Heart right ventricle (tissue), 16 donors: Measurements from ENCODE around the gene EMC10. TPM values are rescaled to one million over a fixed set of nuclear protein-coding genes. Genes with fewer than 3 reads are reported as not detected.

Experiments
- ATAC-seq, 8 donors: fragments of 200-7000 bp; cut with Tn5 transposase; one replicate each; pipeline ENCODE4 v1.9.1; 2020; ENCODE audit warnings: mild to moderate bottlenecking in 8 of 8, moderate library complexity in 8 of 8, moderate number of reproducible peaks in 1 of 8
- DNase-seq, 2 donors: peaks; one replicate each; pipeline ENCODE4 v3.0.0-alpha.2; 2020
- H3K27ac ChIP-seq, 10 donors: fragments of 200-600 bp; sonication (generic) in 2 of 10; one replicate each; pipeline versions ENCODE4 v1.5.0 to v1.8.0; 2020 to 2022; ENCODE audit warnings: mild to moderate bottlenecking in 3 of 10
- H3K27me3 ChIP-seq, 7 donors: fragments of 200-600 bp; one replicate each; pipeline ENCODE4 v1.8.0; 2021 to 2022; ENCODE audit warnings: mild to moderate bottlenecking in 2 of 7
- H3K36me3 ChIP-seq, 9 donors: fragments of 200-600 bp; sonication (generic) in 1 of 9; one replicate each; pipeline versions ENCODE4 v1.5.0 to v1.8.0; 2020 to 2022; ENCODE audit warnings: mild to moderate bottlenecking in 2 of 9
- H3K4me1 ChIP-seq, 9 donors: fragments of 200-600 bp; sonication (generic) in 1 of 9; one replicate each; pipeline versions ENCODE4 v1.5.0 to v1.8.0; 2020 to 2022; ENCODE audit warnings: mild to moderate bottlenecking in 4 of 9
- H3K4me3 ChIP-seq, 10 donors: fragments of 200-600 bp; sonication (generic) in 2 of 10; one replicate each; pipeline versions ENCODE4 v1.5.0 to v1.8.0; 2020 to 2022; ENCODE audit warnings: mild to moderate bottlenecking in 7 of 10, moderate library complexity in 2 of 10
- H3K9me3 ChIP-seq, 11 donors: fragments of 200-600 bp in 10 of 11; sonication (generic) in 2 of 11; one replicate each; pipeline versions ENCODE4 v1.5.0 to v1.8.0; 2013 to 2022; ENCODE audit warnings: mild to moderate bottlenecking in 2 of 11, control low read depth in 1 of 11, moderate library complexity in 1 of 11
- WGBS, 2 donors: extraction: QIAGEN DNeasy Blood & Tissue Kit; methylation state at CpG; one replicate each; pipeline ENCODE4 v1.1.7; 2013; ENCODE audit warnings: inconsistent platforms in 1 of 2; 5-methylcytosine and 5-hydroxymethylcytosine counted together
- intact Hi-C, 10 donors: fragments of 100-400 bp; cut with DNase I; formaldehyde crosslinking; loops; one replicate each; pipeline versions ENCODE4 v1.11.1 to v1.14.2; 2022
- polyA plus RNA-seq, 2 donors: library from polyadenylated mRNA; stranded (reverse); fragments of 200-250 nt; gene quantifications; one replicate each; pipeline ENCODE4 v1.2.3, GENCODE V29; 2013
- total RNA-seq, 10 donors: library from RNA; stranded (reverse); fragmentation: NEBNext Ultra II Directional in 3 of 10; extraction: Animal tissue kit (Norgen Biotek cat#: 25700) in 3 of 10; gene quantifications; one replicate each; pipeline versions ENCODE4 v1.2.1 to v1.2.4, GENCODE V29; 2021 to 2023
- TF ChIP-seq, protein P1 (sequence below), 9 donors: fragments of 200-600 bp; sonication (generic) in 2 of 9; IDR thresholded peaks; one replicate each; pipeline versions ENCODE4 v1.5.0 to v1.8.0; 2021 to 2022; ENCODE audit warnings: antibody characterized with exemption in 9 of 9, mild to moderate bottlenecking in 5 of 9, moderate library complexity in 1 of 9
- donor health status: Arrhythmogenic right ventricular cardiomyopathy.
- donor health status: ischemic (EF 13 %, LVEDD 7.1; RV severe dilation, severe dysfunction).
- donor health status: healthy with polysubstance abuse.
- donor health status: DM: no; HTN: yes; CAD: no.
- donor health status: DM: no; HTN: no; CAD: no.
- donor health status: ischemic (EF 25% LVEDD 6.9; RV normal size, moderate dysfunction).
- donor health status: ischemic (EF 25% LVEDD 5.7; RV mildly dilated, moderate dysfunction).
- donor health status: healthy.
- donor health status: DM: yes; HTN: yes; CAD: no.
- donor health status: Ischemic cardiomyopathy.
- donor health status: ischemic (EF 35%, LVEDD 5.7; RV mildly dilated, moderate dysfunction).
- donor health status: nonischemic (EF 11% LVEDD 7.7; RV severe dilation, severe dysfunction).
- donor health status: DM: yes; HTN: yes; CAD: no.
- donor health status: PGD.
- donor health status: ischemic (EF 29% LVEDD 5.4; RV normal size, mild dysfunction).
- donor health status: nonischemic (EF 23%, LVEDD 6.1; RV moderate dilation, normal function).

Gene EMC10
- total and polyA plus RNA-seq, 12 donors, result 73.6 to 152 (median 89.1) TPM

GRCh38 chr19:50500753-50501151 is 24.4 kb downstream of the EMC10 start:
- intact Hi-C loops, result no loop called here
- 29 to 52% methylated on average over 9 to 10 of the region's 10 CpGs for WGBS, 2 donors
- peak; percentile 81 to 86 for DNase-seq
- H3K4me3 ChIP-seq, result peak overlapping the region in 9 of 10 donors; percentile 34 to 60 (median 48)
- no peaks in the 10 kb centered on the region for H3K27me3 ChIP-seq
- peaks cover 0 to 8% (median 0%) of the 10 kb centered on the region in 9 donors for H3K4me1 ChIP-seq
- H3K27ac ChIP-seq, result peak overlapping the region; percentile 85 to 99 (median 93)
- TF ChIP-seq, protein P1, sequence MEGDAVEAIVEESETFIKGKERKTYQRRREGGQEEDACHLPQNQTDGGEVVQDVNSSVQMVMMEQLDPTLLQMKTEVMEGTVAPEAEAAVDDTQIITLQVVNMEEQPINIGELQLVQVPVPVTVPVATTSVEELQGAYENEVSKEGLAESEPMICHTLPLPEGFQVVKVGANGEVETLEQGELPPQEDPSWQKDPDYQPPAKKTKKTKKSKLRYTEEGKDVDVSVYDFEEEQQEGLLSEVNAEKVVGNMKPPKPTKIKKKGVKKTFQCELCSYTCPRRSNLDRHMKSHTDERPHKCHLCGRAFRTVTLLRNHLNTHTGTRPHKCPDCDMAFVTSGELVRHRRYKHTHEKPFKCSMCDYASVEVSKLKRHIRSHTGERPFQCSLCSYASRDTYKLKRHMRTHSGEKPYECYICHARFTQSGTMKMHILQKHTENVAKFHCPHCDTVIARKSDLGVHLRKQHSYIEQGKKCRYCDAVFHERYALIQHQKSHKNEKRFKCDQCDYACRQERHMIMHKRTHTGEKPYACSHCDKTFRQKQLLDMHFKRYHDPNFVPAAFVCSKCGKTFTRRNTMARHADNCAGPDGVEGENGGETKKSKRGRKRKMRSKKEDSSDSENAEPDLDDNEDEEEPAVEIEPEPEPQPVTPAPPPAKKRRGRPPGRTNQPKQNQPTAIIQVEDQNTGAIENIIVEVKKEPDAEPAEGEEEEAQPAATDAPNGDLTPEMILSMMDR (IDR thresholded peaks at IDR 0.05), result no peak
- peak; percentile 55 to 84 (median 72) for ATAC-seq
- peaks cover 0 to 6% (median 0%) of the 10 kb centered on the region in 9 donors for H3K36me3 ChIP-seq
- H3K9me3 ChIP-seq, result no peaks in the 10 kb centered on the region

- H3K36me3 ChIP-seq, result peaks cover 0 to 10% (median 0%) of the 10 kb centered on the region in 9 donors
- H3K4me1 ChIP-seq, result peaks cover 0 to 8% (median 0%) of the 10 kb centered on the region in 9 donors
- TF ChIP-seq, protein P1 (IDR thresholded peaks at IDR 0.05), result no peak
- H3K27ac ChIP-seq, result peak overlapping the region; percentile 85 to 99 (median 93)
- H3K27me3 ChIP-seq, result no peaks in the 10 kb centered on the region
- ATAC-seq, result peak in 7 of 8 donors; percentile 0 to 32 (median 7)
- intact Hi-C loops, result no loop called here
- H3K4me3 ChIP-seq, result peak overlapping the region in 9 of 10 donors; percentile 31 to 60 (median 48)
- no peak for DNase-seq
- WGBS, 2 donors, result 39 to 44% methylated on average over 12 of the region's 12 CpGs
- H3K9me3 ChIP-seq, result no peaks in the 10 kb centered on the region
These were observed 24.9 kb downstream of the EMC10 start for GRCh38 chr19:50501186-50501567.

- DNase-seq, result peak; percentile 75 to 79
- ATAC-seq, result peak; percentile 51 to 76 (median 71)
These were observed 25.5 kb downstream of the EMC10 start for GRCh38 chr19:50501568-50502475.

More at GRCh38 chr19:50501568-50502475, 25.5 kb downstream of the EMC10 start:
- Histone ChIP-seq H3K4me1 (peaks cover 0 to 8% (median 0%) of the 10 kb centered on the region in 9 donors), H3K36me3 (peaks cover 0 to 12% (median 0%) of the 10 kb centered on the region in 9 donors), H3K4me3 (peak overlapping the region in 9 of 10 donors; percentile 31 to 60 (median 48)), H3K27ac (peak overlapping the region; percentile 85 to 99 (median 93)), H3K27me3 (no peaks in the 10 kb centered on the region), H3K9me3 (no peaks in the 10 kb centered on the region)
- TF ChIP-seq, protein P1 (IDR thresholded peaks at IDR 0.05), result no peak
- WGBS, 2 donors, result 32 to 54% methylated on average over 25 of the region's 25 CpGs
- intact Hi-C loops, result no loop called here
